HepG2 (cell line): Measurements from ENCODE around the gene PNP.

Experiments used
- FOXA3 ChIP-seq: IDR thresholded peaks from 2 replicates; pipeline ENCODE4 v1.6.1; 2016; ENCODE audit warnings: missing genetic modification reagents, missing compliant biosample characterization
- JUND ChIP-seq: sonication (generic); formaldehyde crosslinking; IDR thresholded peaks from 2 replicates; pipeline ENCODE4 v1.8.0; 2022; ENCODE audit warnings: mild to moderate bottlenecking, missing genetic modification reagents
- MEIS2 ChIP-seq: sonication (generic); formaldehyde crosslinking; IDR thresholded peaks from 2 replicates; pipeline ENCODE4 v1.9.0; 2021; ENCODE audit warnings: mild to moderate bottlenecking, missing genetic modification reagents
- SP1 ChIP-seq, 2 experiments: fragments of 450-650 bp in 1 of 2; sonication (generic) in 1 of 2; formaldehyde crosslinking in 1 of 2; IDR thresholded peaks; 2 replicates each; pipeline versions ENCODE4 v1.4.0 to v1.6.1; 2016 to 2020; ENCODE audit warnings: missing genetic modification reagents in 1 of 2
- ZBTB8A ChIP-seq: sonication (generic); formaldehyde crosslinking; IDR thresholded peaks from 2 replicates; pipeline ENCODE4 v1.4.0; 2020; ENCODE audit warnings: mild to moderate bottlenecking, low read depth, missing genetic modification reagents, borderline replicate concordance
- ZNF563 ChIP-seq: sonication (generic); formaldehyde crosslinking; IDR thresholded peaks from 2 replicates; pipeline ENCODE4 v1.8.0; 2022; ENCODE audit warnings: mild to moderate bottlenecking, moderate library complexity, missing genetic modification reagents
- TF ChIP-seq, protein P1 (sequence below): sonication (generic); formaldehyde crosslinking; IDR thresholded peaks from 2 replicates; pipeline ENCODE4 v1.8.1; 2023; ENCODE audit warnings: mild to moderate bottlenecking, missing genetic modification reagents, borderline replicate concordance
- TF ChIP-seq, protein P2 (sequence below): sonication (generic); formaldehyde crosslinking; IDR thresholded peaks from 2 replicates; pipeline ENCODE4 v1.4.0; 2020; ENCODE audit warnings: mild to moderate bottlenecking, missing genetic modification reagents

DNA sequence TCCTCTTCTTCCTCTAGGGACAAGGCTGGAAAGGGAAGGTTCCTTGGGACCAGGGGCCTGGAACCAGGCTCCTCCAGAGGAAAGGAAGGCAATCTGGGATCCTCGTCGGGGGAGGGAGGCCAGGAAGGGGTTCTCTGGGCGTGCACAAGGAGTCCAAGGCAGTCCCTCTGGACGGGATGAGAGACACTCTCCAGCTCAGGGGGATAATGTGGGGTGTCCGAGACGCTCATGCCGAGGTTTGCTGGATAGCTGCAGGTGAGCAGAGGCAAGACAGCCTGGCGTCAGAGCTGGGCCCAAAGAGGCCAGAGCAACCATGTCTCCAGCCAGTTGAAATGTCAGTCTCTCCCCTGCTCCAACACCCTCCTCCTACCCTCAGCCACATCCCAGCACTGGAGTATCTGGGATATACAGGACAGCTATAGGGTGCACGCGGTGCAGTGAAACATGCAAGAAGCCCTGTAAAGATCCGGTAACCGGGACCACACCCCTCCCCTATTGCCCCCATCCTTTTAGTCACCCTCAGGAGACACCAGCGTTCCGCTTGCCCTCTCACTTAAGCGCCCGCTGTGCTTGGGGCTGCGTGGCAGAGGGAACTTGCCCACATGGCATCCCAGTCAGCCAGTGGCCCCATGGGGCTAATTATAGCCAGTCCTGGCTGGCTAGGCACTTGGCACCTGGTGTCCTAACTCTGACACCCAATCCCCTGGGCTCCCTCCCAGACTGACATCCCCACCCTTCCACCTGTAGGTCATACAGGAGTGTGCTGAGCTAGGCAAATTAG lies 33.4 kb upstream of the PNP start, which contains the start of gene KLHL33:
- TF ChIP-seq, protein P1, sequence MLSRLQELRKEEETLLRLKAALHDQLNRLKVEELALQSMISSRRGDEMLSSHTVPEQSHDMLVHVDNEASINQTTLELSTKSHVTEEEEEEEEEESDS: no peak
- TF ChIP-seq FOXA3 (CRISPR knock-in tag) (no peak), ZBTB8A (CRISPR knock-in tag) (no peak), SP1 (IDR thresholded peaks at IDR 0.05) (no peak), SP1 (CRISPR knock-in tag; IDR thresholded peaks at IDR 0.05) (no peak), JUND (CRISPR knock-in tag) (no peak), MEIS2 (no peak), ZNF563 (CRISPR knock-in tag) (no peak)
- TF ChIP-seq, protein P2, sequence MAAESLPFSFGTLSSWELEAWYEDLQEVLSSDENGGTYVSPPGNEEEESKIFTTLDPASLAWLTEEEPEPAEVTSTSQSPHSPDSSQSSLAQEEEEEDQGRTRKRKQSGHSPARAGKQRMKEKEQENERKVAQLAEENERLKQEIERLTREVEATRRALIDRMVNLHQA (CRISPR knock-in tag): no peak
